ENCODE data around the gene RGPD8. TPM values are rescaled to one million over a fixed set of nuclear protein-coding genes. Genes with fewer than 3 reads are reported as not detected.

RGPD8 gene
- total and polyA plus RNA-seq, 2 of the 13 experiments (the other 11 are each of a cell fraction or from before 2014, with no cell fraction given): 2.3 to 12.8 TPM

DNA sequence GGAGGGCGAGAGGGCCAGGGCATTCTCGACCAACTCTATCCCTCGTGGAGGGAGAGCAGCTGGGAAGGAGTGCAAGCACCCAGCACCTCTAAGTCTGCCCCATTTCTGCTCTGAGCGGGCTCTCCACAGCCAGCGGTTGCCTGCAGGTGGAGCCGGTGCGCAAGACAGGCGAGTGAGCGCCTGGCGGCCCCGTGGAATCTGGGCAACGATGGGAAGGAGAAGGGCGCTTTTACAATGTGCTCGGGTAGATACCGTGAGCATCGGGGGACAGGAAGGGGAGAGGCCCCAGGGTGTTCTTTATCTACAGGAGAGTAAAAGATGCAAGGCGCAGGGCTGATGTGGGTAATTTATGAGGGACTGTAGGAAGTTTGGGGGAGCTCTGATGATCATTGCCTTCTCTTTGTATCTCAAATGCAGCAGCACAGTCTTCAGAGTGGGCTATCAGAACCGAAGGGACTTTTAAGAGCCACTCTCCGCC is 47.6 kb upstream of the RGPD8 start (continued):
- peak; percentile 70; the same call in 1 of the 2 replicates for TF ChIP-seq NFKB2 (CRISPR knock-in tag; IDR thresholded peaks at IDR 0.05; ENCODE audit: borderline replicate concordance)
- TF ChIP-seq HDAC6 (IDR thresholded peaks at IDR 0.05; ENCODE audit: low read depth, low read length): 0 out of 2 replicates have a peak, but pooled peaks have one; percentile 13
- TF ChIP-seq ZBTB20 (CRISPR knock-in tag; IDR thresholded peaks at IDR 0.05; ENCODE audit: borderline replicate concordance, low read depth): peak; percentile 62; the same call in 1 of the 2 replicates
- peak; percentile 40; the same call in 1 of the 2 replicates for TF ChIP-seq BORCS8-MEF2B (CRISPR knock-in tag; IDR thresholded peaks at IDR 0.05)
- TF ChIP-seq IRF2 (CRISPR knock-in tag; IDR thresholded peaks at IDR 0.05): peak; percentile 55
- TF ChIP-seq HDAC2 (CRISPR knock-in tag; IDR thresholded peaks at IDR 0.05): peak; percentile 73
- no peak for TF ChIP-seq KLF13 (CRISPR knock-in tag; IDR thresholded peaks at IDR 0.05)
- peak; percentile 76; the same call in 1 of the 2 replicates for TF ChIP-seq ZNF550 (CRISPR knock-in tag; IDR thresholded peaks at IDR 0.05; ENCODE audit: borderline replicate concordance)
- peak; percentile 53; the same call in 1 of the 2 replicates for TF ChIP-seq ARID4A (CRISPR knock-in tag; IDR thresholded peaks at IDR 0.05; ENCODE audit: borderline replicate concordance)
- TF ChIP-seq PPARG (CRISPR knock-in tag; conservative IDR thresholded peaks at IDR 0.05): peak; percentile 63
- TF ChIP-seq, protein P1, sequence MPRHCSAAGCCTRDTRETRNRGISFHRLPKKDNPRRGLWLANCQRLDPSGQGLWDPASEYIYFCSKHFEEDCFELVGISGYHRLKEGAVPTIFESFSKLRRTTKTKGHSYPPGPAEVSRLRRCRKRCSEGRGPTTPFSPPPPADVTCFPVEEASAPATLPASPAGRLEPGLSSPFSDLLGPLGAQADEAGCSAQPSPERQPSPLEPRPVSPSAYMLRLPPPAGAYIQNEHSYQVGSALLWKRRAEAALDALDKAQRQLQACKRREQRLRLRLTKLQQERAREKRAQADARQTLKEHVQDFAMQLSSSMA (CRISPR knock-in tag; IDR thresholded peaks at IDR 0.05): 0 out of 2 replicates have a peak, but pooled peaks have one; percentile 31
- 0 out of 2 replicates have a peak, but pooled peaks have one; percentile 54 for TF ChIP-seq ZNF543 (CRISPR knock-in tag; IDR thresholded peaks at IDR 0.05)
- no peak for TF ChIP-seq SOX13 (IDR thresholded peaks at IDR 0.05)
- TF ChIP-seq SOX13 (CRISPR knock-in tag; conservative IDR thresholded peaks at IDR 0.05 in 1 of 2, IDR thresholded peaks at IDR 0.05 in 1 of 2): peak in 1 of 2 experiments; percentile 23; a peak in 1 of 4 replicates
- TF ChIP-seq MYC (CRISPR knock-in tag; IDR thresholded peaks at IDR 0.05; ENCODE audit: borderline replicate concordance): peak; percentile 89
- TF ChIP-seq ZNF383 (CRISPR knock-in tag; IDR thresholded peaks at IDR 0.05; ENCODE audit: borderline replicate concordance): 0 out of 2 replicates have a peak, but pooled peaks have one; percentile 79
- TF ChIP-seq KMT2A (CRISPR knock-in tag; IDR thresholded peaks at IDR 0.05): peak; percentile 77
- no peak for TF ChIP-seq NONO (IDR thresholded peaks at IDR 0.05)
- TF ChIP-seq NONO (CRISPR knock-in tag; conservative IDR thresholded peaks at IDR 0.05): peak; percentile 45; the same call in 1 of the 2 replicates
- TF ChIP-seq SALL1 (CRISPR knock-in tag; IDR thresholded peaks at IDR 0.05): peak; percentile 75
- no peak for TF ChIP-seq ZNF678 (CRISPR knock-in tag; IDR thresholded peaks at IDR 0.05)
- no peak for TF ChIP-seq ZNF839 (CRISPR knock-in tag; IDR thresholded peaks at IDR 0.05; ENCODE audit: borderline replicate concordance)
- TF ChIP-seq KLF6 (CRISPR knock-in tag; IDR thresholded peaks at IDR 0.05): 0 out of 2 replicates have a peak, but pooled peaks have one; percentile 40
- no peak for TF ChIP-seq ATRX (CRISPR knock-in tag; IDR thresholded peaks at IDR 0.05; ENCODE audit: borderline replicate concordance)
- TF ChIP-seq AHR (CRISPR knock-in tag; IDR thresholded peaks at IDR 0.05): peak; percentile 44; the same call in 1 of the 2 replicates
- no peak for TF ChIP-seq TCF7L2 (IDR thresholded peaks at IDR 0.05; ENCODE audit: low read depth, low read length)

Measured in HepG2 (cell line).